Mammary microvascular endothelial cell (primary cell): ENCODE data around the gene PRR23E. TPM values are rescaled to one million over a fixed set of nuclear protein-coding genes. Genes with fewer than 3 reads are reported as not detected.

Source experiments
- total RNA-seq: library from RNA; depleted of rRNA; stranded (reverse); fragments of >200 nt; gene quantifications from 2 replicates; pipeline ENCODE4 v1.2.3, GENCODE V29; 2015

Gene PRR23E
- not detected in 2 replicates for total RNA-seq

GRCh38 chr3:127192576-127193232 lies at the start of gene PRR23E:
Gene PRR23E, plus strand, starts transcription at chr3:127193131. Its CDS starts 3,555 bp downstream, at chr3:127196686.

Other genes starting within 250 kb of the PRR23E start
- gene PLXNA1, start 210.0 kb upstream of the PRR23E start, total RNA-seq: 16.5 TPM in 2 replicates
- not detected in 2 replicates for gene PRR20G, start 94.9 kb downstream of the PRR23E start, total RNA-seq